Mesenchymal stem cell (in vitro differentiated cells and primary cell): Measurements from ENCODE around the gene RHBDD1.

Source experiments
- DNase-seq: peaks from one replicate; pipeline ENCODE4 v3.0.0-alpha.2; 2013
- H2AFZ ChIP-seq: one replicate; pipeline ENCODE4 v1.6.1; 2013; ENCODE audit warnings: low read depth, mild to moderate bottlenecking, control low read depth, inconsistent platforms, low read length, moderate library complexity
- H2AK5ac ChIP-seq: 2 replicates; pipeline ENCODE4 v1.6.1; 2013; ENCODE audit warnings: low read length, moderate library complexity, mild to moderate bottlenecking, inconsistent platforms; ENCODE audit not compliant: severe bottlenecking
- H2BK120ac ChIP-seq: one replicate; pipeline ENCODE4 v1.6.1; 2013; ENCODE audit warnings: low read depth, mild to moderate bottlenecking, inconsistent platforms, low read length, moderate library complexity
- H2BK12ac ChIP-seq, 2 experiments: one replicate each; pipeline ENCODE4 v1.6.1; 2013; ENCODE audit warnings: inconsistent platforms in 2 of 2, low read length in 2 of 2, mild to moderate bottlenecking in 2 of 2, moderate library complexity in 2 of 2, control low read depth in 1 of 2
- H2BK15ac ChIP-seq: one replicate; pipeline ENCODE4 v1.6.1; 2013; ENCODE audit warnings: mild to moderate bottlenecking, low read depth, inconsistent platforms; ENCODE audit not compliant: poor library complexity, severe bottlenecking
- H2BK5ac ChIP-seq: 2 replicates; pipeline ENCODE4 v1.6.1; 2013; ENCODE audit warnings: low read depth, mild to moderate bottlenecking, low read length, control low read depth, inconsistent platforms; ENCODE audit not compliant: poor library complexity, severe bottlenecking
- H3K14ac ChIP-seq, 2 experiments: one replicate each; pipeline ENCODE4 v1.6.1; 2013; ENCODE audit warnings: inconsistent platforms in 2 of 2, low read length in 2 of 2, control low read depth in 1 of 2, mild to moderate bottlenecking in 1 of 2, moderate library complexity in 1 of 2
- H3K18ac ChIP-seq, 2 experiments: one replicate each; pipeline ENCODE4 v1.6.1; 2013; ENCODE audit warnings: inconsistent platforms in 2 of 2, low read length in 2 of 2, control low read depth in 1 of 2, low read depth in 1 of 2, mild to moderate bottlenecking in 1 of 2
- H3K23ac ChIP-seq, 2 experiments: one replicate each; pipeline ENCODE4 v1.6.1; 2013; ENCODE audit warnings: inconsistent platforms in 2 of 2, low read length in 2 of 2, mild to moderate bottlenecking in 2 of 2, moderate library complexity in 2 of 2, control low read depth in 1 of 2
- H3K27ac ChIP-seq: 2 replicates; pipeline ENCODE4 v1.5.1; 2013; ENCODE audit warnings: mild to moderate bottlenecking, moderate library complexity, low read length, control low read depth, inconsistent platforms; ENCODE audit not compliant: poor library complexity, severe bottlenecking
- H3K27me3 ChIP-seq, 2 experiments: 2 replicates each; pipeline versions ENCODE4 v1.6.1 to v1.7.0; 2013; ENCODE audit warnings: low read length in 2 of 2, mild to moderate bottlenecking in 2 of 2, moderate library complexity in 2 of 2, control low read depth in 1 of 2, inconsistent platforms in 1 of 2; ENCODE audit not compliant: control insufficient read depth in 1 of 2, insufficient read depth in 1 of 2
- H3K36me3 ChIP-seq, 2 experiments: 2 replicates each; pipeline versions ENCODE4 v1.6.1 to v1.7.0; 2013; ENCODE audit warnings: low read length in 2 of 2, control low read depth in 1 of 2, inconsistent platforms in 1 of 2, low read depth in 1 of 2, mild to moderate bottlenecking in 1 of 2; ENCODE audit not compliant: insufficient read depth in 2 of 2, control insufficient read depth in 1 of 2
- H3K4ac ChIP-seq, 2 experiments: one replicate each; pipeline ENCODE4 v1.6.1; 2013; ENCODE audit warnings: inconsistent platforms in 2 of 2, low read length in 2 of 2, mild to moderate bottlenecking in 2 of 2, moderate library complexity in 2 of 2, control low read depth in 1 of 2, low read depth in 1 of 2
- H3K4me1 ChIP-seq: 2 replicates; pipeline ENCODE4 v1.6.1; 2013; ENCODE audit warnings: low read depth, low read length, control low read depth; ENCODE audit not compliant: control insufficient read depth, insufficient read depth
- H3K4me2 ChIP-seq: 2 replicates; pipeline ENCODE4 v1.6.1; 2013; ENCODE audit warnings: low read length, mild to moderate bottlenecking, inconsistent platforms; ENCODE audit not compliant: poor library complexity, severe bottlenecking
- H3K4me3 ChIP-seq, 2 experiments: 2 replicates each; pipeline versions ENCODE4 v1.5.1 to v1.7.0; 2013; ENCODE audit warnings: low read length in 2 of 2, mild to moderate bottlenecking in 2 of 2, control low read depth in 1 of 2, low read depth in 1 of 2; ENCODE audit not compliant: insufficient read depth in 1 of 2
- H3K79me1 ChIP-seq: replicated peaks from 2 replicates; pipeline ENCODE4 v1.6.1; 2013; ENCODE audit warnings: mild to moderate bottlenecking, control low read depth, low read length, inconsistent platforms; ENCODE audit not compliant: poor library complexity, severe bottlenecking
- H3K9ac ChIP-seq: 2 replicates; pipeline ENCODE4 v1.7.0; 2013; ENCODE audit warnings: mild to moderate bottlenecking, low read length, moderate library complexity
- H3K9me3 ChIP-seq: 2 replicates; pipeline ENCODE4 v1.7.0; 2013; ENCODE audit warnings: mild to moderate bottlenecking, low read length; ENCODE audit not compliant: control insufficient read depth
- H4K8ac ChIP-seq: one replicate; pipeline ENCODE4 v1.6.1; 2013; ENCODE audit warnings: inconsistent platforms, mild to moderate bottlenecking, low read length, moderate library complexity
- H4K91ac ChIP-seq: one replicate; pipeline ENCODE4 v1.6.1; 2013; ENCODE audit warnings: mild to moderate bottlenecking, low read length, inconsistent platforms
- WGBS: methylation state at CpG from one replicate; pipeline ENCODE4 v1.1.7; 2013; ENCODE audit warnings: mixed read lengths; 5-methylcytosine and 5-hydroxymethylcytosine counted together

The RHBDD1 gene

GRCh38 chr2:227025510-227025909, 189.7 kb downstream of the RHBDD1 start:
- Histone ChIP-seq H3K27ac (no peak overlapping the region), H3K79me1 (no peaks in the 10 kb centered on the region), H2AFZ (no peak overlapping the region), H2BK15ac (no peak overlapping the region), H3K23ac (no peak overlapping the region), H3K14ac (no peak overlapping the region), H4K8ac (no peak overlapping the region), H3K18ac (no peak overlapping the region), H3K4me2 (no peak overlapping the region), H3K9me3 (no peaks in the 10 kb centered on the region), H3K27me3 (no peaks in the 10 kb centered on the region), H2AK5ac (no peak overlapping the region), H2BK120ac (no peak overlapping the region), H3K4ac (no peak overlapping the region), H3K9ac (no peak overlapping the region), H4K91ac (no peak overlapping the region), H3K36me3 (no peaks in the 10 kb centered on the region), H3K4me3 (no peak overlapping the region), H2BK5ac (no peak overlapping the region), H2BK12ac (no peak overlapping the region), H3K4me1 (no peaks in the 10 kb centered on the region)
- 71% methylated on average over 1 of the region's 2 CpGs for WGBS
- DNase-seq: no peak

- no peaks in the 10 kb centered on the region for H3K4me1 ChIP-seq
- no peak overlapping the region for H3K18ac ChIP-seq
- H2BK15ac ChIP-seq: no peak overlapping the region
- no peak overlapping the region for H4K8ac ChIP-seq
- H3K14ac ChIP-seq: no peak overlapping the region
- no peaks in the 10 kb centered on the region for H3K9me3 ChIP-seq
- no peaks in the 10 kb centered on the region for H3K79me1 ChIP-seq
- no peak overlapping the region for H2BK5ac ChIP-seq
- no peak for DNase-seq
- H3K4ac ChIP-seq: no peak overlapping the region
- H4K91ac ChIP-seq: no peak overlapping the region
- no peaks in the 10 kb centered on the region for H3K36me3 ChIP-seq
- no peak overlapping the region for H2AK5ac ChIP-seq
- H3K27ac ChIP-seq: no peak overlapping the region
- H2BK120ac ChIP-seq: no peak overlapping the region
- H3K9ac ChIP-seq: no peak overlapping the region
- no peak overlapping the region for H2BK12ac ChIP-seq
- no peak overlapping the region for H3K23ac ChIP-seq
- no peak overlapping the region for H3K4me3 ChIP-seq
- no peaks in the 10 kb centered on the region for H3K27me3 ChIP-seq
- no peak overlapping the region for H2AFZ ChIP-seq
- H3K4me2 ChIP-seq: no peak overlapping the region
- 79% methylated on average over 3 of the region's 3 CpGs for WGBS
Measured at GRCh38 chr2:227029426-227030105, 193.7 kb downstream of the RHBDD1 start.

GRCh38 chr2:227030789-227031188, 194.9 kb downstream of the RHBDD1 start:
- Histone ChIP-seq H3K9ac (no peak overlapping the region), H2BK12ac (no peak overlapping the region), H3K36me3 (no peaks in the 10 kb centered on the region), H3K14ac (no peak overlapping the region), H2AK5ac (no peak overlapping the region), H4K8ac (no peak overlapping the region), H3K27me3 (no peaks in the 10 kb centered on the region), H3K9me3 (no peaks in the 10 kb centered on the region), H3K4me1 (no peaks in the 10 kb centered on the region), H3K4ac (no peak overlapping the region), H2BK120ac (no peak overlapping the region), H2BK5ac (no peak overlapping the region), H3K18ac (no peak overlapping the region), H3K23ac (no peak overlapping the region), H3K27ac (no peak overlapping the region), H2BK15ac (no peak overlapping the region), H4K91ac (no peak overlapping the region), H2AFZ (no peak overlapping the region), H3K79me1 (no peaks in the 10 kb centered on the region), H3K4me3 (no peak overlapping the region), H3K4me2 (no peak overlapping the region)
- 89% methylated on average over 1 of the region's 2 CpGs for WGBS
- DNase-seq: no peak

GRCh38 chr2:227031379-227031778, 195.5 kb downstream of the RHBDD1 start:
- H3K4me1 ChIP-seq: no peaks in the 10 kb centered on the region
- no peak overlapping the region for H2AK5ac ChIP-seq
- H3K79me1 ChIP-seq: no peaks in the 10 kb centered on the region
- H3K9ac ChIP-seq: no peak overlapping the region
- DNase-seq: no peak
- no peak overlapping the region for H2BK5ac ChIP-seq
- H3K27me3 ChIP-seq: no peaks in the 10 kb centered on the region
- H2BK12ac ChIP-seq: peak overlapping the region in 1 of 2 experiments; percentile 25
- H2AFZ ChIP-seq: no peak overlapping the region
- no peak overlapping the region for H3K4ac ChIP-seq
- no peak overlapping the region for H3K14ac ChIP-seq
- no peak overlapping the region for H4K8ac ChIP-seq
- H3K18ac ChIP-seq: peak overlapping the region in 1 of 2 experiments; percentile 41
- WGBS: 77% methylated on average over 3 of the region's 3 CpGs
- no peak overlapping the region for H4K91ac ChIP-seq
- no peak overlapping the region for H3K4me3 ChIP-seq
- H3K23ac ChIP-seq: no peak overlapping the region
- no peaks in the 10 kb centered on the region for H3K9me3 ChIP-seq
- no peak overlapping the region for H2BK120ac ChIP-seq
- no peaks in the 10 kb centered on the region for H3K36me3 ChIP-seq
- H3K4me2 ChIP-seq: no peak overlapping the region
- H2BK15ac ChIP-seq: no peak overlapping the region
- no peak overlapping the region for H3K27ac ChIP-seq
